NCI-H2196 (cell line): ENCODE results near the gene CFHR2.
"Not testable (repeated sequence)": the region's sequence is repeated elsewhere in the genome, so short reads cannot be mapped to it uniquely, and the experiment has no call there.

Experiments
- DNase-seq: peaks from one replicate; lab custom pipeline; 2025; ENCODE audit not compliant: unreplicated experiment; lab: John Stamatoyannopoulos, UW

Gene CFHR2

DNA sequence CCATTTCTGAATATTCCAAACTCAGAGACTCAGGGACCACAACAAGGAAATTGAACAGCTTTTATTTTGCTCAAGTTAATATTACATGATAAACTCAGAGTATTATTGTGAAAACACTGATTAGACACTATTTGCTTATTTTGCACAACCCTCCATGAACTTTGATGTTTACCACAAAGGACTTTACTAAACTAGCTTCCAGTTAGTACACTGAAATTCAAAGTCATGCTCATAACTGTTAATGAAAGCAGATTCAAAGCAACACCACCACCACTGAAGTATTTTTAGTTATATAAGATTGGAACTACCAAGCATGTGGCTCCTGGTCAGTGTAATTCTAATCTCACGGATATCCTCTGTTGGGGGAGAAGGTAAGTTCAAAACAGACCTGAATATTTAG is at the start of gene CFHR2:
TSS of gene CFHR2 (plus strand) at position 171 of the 400 bp plus-strand sequence. CDS start at position 314, 143 bp downstream.
- not testable (repeated sequence) for DNase-seq

DNA sequence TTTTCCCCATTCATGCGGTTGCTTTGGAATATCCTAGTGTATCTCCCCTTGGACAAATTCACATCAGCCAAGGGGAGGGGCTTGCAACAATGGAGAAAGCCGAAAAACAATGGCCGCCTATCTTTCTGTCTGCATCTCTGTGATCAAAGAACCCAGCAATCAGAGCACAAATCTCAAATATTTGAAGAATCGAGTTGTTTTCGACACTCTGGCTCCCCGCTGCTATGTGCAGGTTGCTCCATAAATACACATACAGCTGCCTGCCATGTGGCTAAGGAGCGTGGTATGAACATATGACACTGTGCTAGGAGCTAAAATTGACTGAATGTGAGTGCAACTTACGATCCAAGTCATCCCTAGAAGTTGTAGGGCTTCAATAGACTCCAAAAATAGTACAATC is 47.2 kb upstream of the CFHR2 start:
- DNase-seq: no peak

- DNase-seq: no peak
Observed at GRCh38 chr1:196897158-196897828, 46.2 kb upstream of the CFHR2 start.

GRCh38 chr1:196902344-196902743 is 41.2 kb upstream of the CFHR2 start:
- DNase-seq: no peak

DNA sequence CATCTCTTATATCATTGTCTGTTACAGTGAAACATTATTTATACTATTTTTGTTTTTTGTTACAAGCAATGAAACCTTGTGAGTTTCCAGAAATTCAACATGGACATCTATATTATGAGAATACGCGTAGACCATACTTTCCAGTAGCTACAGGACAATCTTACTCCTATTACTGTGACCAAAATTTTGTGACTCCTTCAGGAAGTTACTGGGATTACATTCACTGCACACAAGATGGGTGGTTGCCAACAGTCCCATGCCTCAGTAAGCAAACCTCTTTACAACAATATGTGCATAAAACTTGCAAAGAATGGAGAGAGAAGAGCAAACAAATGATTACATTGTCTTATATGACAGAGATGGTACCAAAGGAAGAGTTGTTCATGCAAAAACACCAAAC is 33.3 kb upstream of the CFHR2 start:
- no peak for DNase-seq

DNA sequence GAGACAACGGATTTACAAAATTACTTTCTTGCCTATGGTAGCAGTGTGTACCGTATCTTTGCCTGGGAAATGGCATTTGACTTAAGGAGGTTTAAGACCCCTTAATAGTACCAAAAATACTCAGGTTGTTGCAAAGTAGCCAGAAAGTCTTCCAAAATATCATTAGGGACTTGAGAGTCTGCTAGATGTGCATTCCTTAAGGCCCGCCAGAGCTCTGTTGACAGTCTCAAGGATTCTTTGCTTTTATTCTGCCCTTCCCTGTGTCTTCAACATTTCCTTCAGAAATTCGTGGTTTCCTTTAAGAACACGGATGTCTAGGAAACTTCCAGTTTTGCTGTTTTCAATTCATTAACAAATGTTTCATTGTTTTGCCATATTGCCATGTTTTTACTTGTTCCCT is 31.3 kb upstream of the CFHR2 start:
- DNase-seq: not testable (repeated sequence)

DNA sequence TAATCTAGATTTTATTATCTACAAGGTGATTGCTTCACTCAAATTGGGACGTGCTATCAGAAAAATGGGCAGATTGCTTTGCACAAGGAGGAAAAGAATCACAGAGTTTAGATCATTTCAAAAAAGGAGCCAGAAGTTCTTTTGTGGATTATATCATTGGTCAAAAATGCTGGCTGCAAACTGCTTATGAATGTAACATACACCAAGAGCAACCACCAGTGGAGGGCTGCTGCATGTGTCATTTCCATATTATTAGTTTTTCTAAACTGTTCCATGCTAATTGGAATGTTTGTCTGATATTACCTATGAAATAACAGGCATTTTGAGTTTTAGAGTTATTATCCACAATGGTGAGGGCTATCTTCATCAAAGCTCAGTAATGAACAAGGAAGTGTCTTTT is 16.7 kb upstream of the CFHR2 start:
- DNase-seq: not testable (repeated sequence)

DNA sequence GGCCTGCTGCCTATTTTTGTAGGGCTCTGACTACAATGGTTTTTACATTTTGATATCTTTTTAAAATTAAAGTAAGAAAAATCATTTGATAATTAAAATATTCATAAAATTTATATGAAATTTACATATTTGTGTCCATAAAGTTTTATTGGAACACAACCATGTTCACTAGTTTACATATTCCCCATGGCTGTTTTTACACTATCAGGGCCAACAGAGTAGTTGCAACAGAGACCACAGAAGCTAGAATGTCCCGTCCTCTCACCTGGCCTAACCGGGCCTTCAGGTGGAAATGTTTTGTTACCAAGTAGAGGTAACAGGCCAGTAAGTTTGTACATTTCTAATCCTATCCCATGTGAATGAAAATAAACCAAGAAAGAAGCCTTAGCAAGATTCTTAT is 10.7 kb upstream of the CFHR2 start:
- DNase-seq: not testable (repeated sequence)

DNA sequence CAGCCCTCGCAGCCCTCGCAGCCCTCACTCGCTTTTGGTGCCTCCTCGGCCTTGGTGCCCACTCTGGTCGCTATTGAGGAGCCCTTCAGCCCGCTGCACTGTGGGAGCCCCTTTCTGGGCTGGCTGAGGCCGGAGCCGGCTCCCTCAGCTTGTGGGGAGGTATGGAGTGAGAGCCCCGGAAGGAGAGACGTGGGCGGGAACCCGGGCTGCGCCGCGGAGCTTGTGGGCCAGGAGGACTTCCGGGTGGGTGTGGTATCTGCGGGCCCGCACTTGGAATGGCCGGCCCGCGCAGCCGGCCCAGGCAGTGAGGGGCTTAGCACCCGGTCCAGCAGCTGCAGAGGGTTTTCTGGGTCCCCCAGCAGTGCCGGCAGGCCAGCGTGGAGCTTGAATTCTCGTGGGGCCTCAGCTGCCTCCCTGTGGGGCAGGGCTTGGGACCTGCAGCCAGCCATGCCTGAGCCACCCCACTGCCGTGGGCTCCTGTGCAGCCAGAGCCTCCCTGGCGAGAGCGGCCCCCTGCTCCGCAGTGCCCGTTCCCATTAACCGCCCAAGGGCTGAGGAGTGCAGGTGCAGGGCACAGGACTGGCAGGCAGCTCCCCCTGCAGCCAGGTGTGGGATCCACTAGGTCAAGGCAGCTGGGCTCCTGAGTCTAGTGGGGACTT is 9.9 kb upstream of the CFHR2 start:
- no peak for DNase-seq

- DNase-seq: not testable (repeated sequence)
Observed at GRCh38 chr1:196941474-196941873, 2.1 kb upstream of the CFHR2 start.

DNA sequence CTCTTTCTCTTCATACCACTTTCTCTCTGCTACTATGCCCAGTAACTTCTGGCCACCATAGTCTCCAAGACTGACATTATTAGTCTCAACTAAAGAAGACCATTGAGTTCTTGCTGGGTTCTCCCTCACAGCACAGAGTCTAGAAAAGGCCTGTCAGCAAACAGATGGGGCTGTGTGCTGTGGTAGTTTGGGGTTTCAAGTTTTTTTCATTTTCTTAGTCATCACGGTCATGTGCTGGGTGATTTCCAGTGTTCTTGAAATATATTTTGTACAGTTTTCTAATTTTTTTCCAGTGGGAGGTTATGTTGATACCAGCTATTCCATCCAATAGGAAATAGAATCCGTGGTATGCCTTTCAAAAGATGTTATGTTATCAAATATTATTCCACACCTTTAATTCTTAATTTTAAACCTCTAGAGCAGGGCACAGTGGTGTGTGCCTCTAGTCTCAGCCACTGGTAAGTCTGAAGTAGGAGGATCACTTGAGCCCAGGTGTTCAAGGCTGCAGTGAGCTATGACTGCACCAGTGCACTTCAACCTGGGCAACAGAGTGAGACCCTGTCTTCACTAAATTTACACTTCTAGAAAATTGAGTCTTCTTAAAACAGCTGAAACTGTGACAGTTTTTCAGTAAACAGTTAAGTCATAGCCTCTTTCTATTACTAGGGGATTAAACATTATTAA is 8.3 kb downstream of the CFHR2 start:
- no peak for DNase-seq

DNA sequence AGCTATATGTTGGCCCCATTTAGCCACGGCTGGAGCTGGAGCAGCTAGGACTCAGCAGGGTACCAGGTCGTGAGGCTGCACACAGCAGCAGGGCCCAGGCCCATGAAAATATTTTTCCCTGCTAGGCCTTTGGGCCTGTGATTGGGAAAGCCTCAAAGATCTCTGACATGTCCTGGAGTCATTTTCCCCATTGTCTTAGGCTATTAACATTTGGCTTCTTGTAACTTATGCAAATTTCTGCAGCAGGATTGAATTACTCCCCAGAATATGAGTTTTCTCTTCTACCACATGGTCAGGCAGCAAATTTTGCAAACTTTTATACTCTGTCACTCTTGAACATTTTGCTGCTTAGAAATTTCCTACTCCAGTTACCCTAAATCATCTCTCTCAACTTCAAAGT is 11.2 kb downstream of the CFHR2 start:
- no peak for DNase-seq

DNA sequence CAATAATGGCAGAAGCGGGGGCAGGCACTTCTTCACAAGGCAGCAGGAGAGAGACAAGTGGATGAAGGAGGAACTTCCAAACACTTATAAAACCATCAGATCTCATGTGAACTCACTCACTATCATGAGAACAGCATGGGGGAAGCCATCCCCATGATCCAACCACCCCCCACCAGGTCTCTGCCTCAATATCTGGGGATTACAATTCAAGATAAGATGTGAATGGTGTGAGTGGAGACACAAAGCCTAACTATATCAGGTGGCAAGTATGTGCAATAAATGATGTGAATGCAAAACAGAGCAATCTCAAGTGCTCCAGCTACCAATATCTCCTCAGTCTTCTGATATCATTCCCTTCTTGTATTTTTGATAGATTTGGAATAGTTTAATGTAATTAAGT is 12.4 kb downstream of the CFHR2 start:
- DNase-seq: no peak

GRCh38 chr1:196960854-196961253 is 17.3 kb downstream of the CFHR2 start:
- DNase-seq: no peak

GRCh38 chr1:196970182-196970581 is 26.6 kb downstream of the CFHR2 start:
- DNase-seq: no peak

- no peak for DNase-seq
Observed at GRCh38 chr1:196976278-196976677, 32.7 kb downstream of the CFHR2 start.

- DNase-seq: no peak
Observed at GRCh38 chr1:196977278-196977677, 33.7 kb downstream of the CFHR2 start, which contains the start of gene CFHR5. Gene CFHR5 (plus strand): TSS chr1:196977556. CDS start chr1:196977665, 109 bp downstream.

GRCh38 chr1:196980859-196981258 is 37.3 kb downstream of the CFHR2 start:
- no peak for DNase-seq

GRCh38 chr1:196982247-196982646 is 38.7 kb downstream of the CFHR2 start:
- DNase-seq: not testable (repeated sequence)

- DNase-seq: not testable (repeated sequence)
Observed at GRCh38 chr1:196991919-196992651, 48.5 kb downstream of the CFHR2 start.

GRCh38 chr1:196993916-196994315 is 50.4 kb downstream of the CFHR2 start:
- DNase-seq: no peak
